HEK293 (cell line): Measurements from ENCODE around the gene MAU2.

ENCODE experiments used
- CTCF ChIA-PET: fragments of 350-600 bp; formaldehyde crosslinking; extraction: SDS; loops from one replicate; lab custom pipeline; 2021; ENCODE audit warnings: antibody characterized with exemption; lab: Yijun Ruan, JAX
- POLR2A ChIA-PET: fragments of 300-600 bp; formaldehyde crosslinking; extraction: SDS; loops from one replicate; lab custom pipeline; 2020; ENCODE audit warnings: antibody characterized with exemption, inconsistent platforms; lab: Yijun Ruan, JAX
- H3K27ac ChIP-seq: fragments of 200-500 bp; sonication (Bioruptor generic); 2 replicates; pipeline ENCODE4 v1.5.1; 2014; ENCODE audit warnings: low read depth, low read length, control low read depth, inconsistent platforms; ENCODE audit errors: extremely low read depth
- H3K36me3 ChIP-seq, 2 experiments: fragments of 200-500 bp in 1 of 2; sonication (Bioruptor generic) in 1 of 2; 1 replicate in 1 of 2; 2 replicates in 1 of 2; pipeline ENCODE4 v1.5.1; 2014 to 2017; ENCODE audit warnings: inconsistent platforms in 2 of 2, low read length in 2 of 2; ENCODE audit not compliant: control insufficient read depth in 2 of 2, insufficient read depth in 1 of 2
- H3K4me1 ChIP-seq: fragments of 200-500 bp; sonication (Bioruptor generic); 2 replicates; pipeline ENCODE4 v1.5.1; 2014; ENCODE audit warnings: mild to moderate bottlenecking, low read length, inconsistent platforms; ENCODE audit not compliant: control insufficient read depth, insufficient read depth
- H3K4me3 ChIP-seq: 2 replicates; pipeline ENCODE4 v1.5.1; 2011; ENCODE audit warnings: low read depth, mild to moderate bottlenecking, control low read depth, low read length, moderate library complexity
- H3K9me3 ChIP-seq: fragments of 200-500 bp; sonication (Bioruptor generic); 2 replicates; pipeline ENCODE4 v1.5.1; 2014; ENCODE audit warnings: low read depth, low read length, inconsistent platforms; ENCODE audit not compliant: control insufficient read depth, insufficient read depth
- BCL6B ChIP-seq: fragments of 450-650 bp; formaldehyde crosslinking; IDR thresholded peaks from 2 replicates; pipeline ENCODE4 v1.5.1; 2017; ENCODE audit warnings: missing biosample characterization, missing genetic modification characterization
- SP3 ChIP-seq: fragments of 450-650 bp; formaldehyde crosslinking; IDR thresholded peaks from 2 replicates; pipeline ENCODE4 v1.5.1; 2016; ENCODE audit warnings: missing biosample characterization, missing genetic modification characterization
- ZNF138 ChIP-seq: fragments of 450-650 bp; formaldehyde crosslinking; IDR thresholded peaks from 2 replicates; pipeline ENCODE4 v1.5.1; 2016; ENCODE audit warnings: missing biosample characterization, missing genetic modification characterization, borderline replicate concordance
- ZNF48 ChIP-seq: fragments of 450-650 bp; formaldehyde crosslinking; IDR thresholded peaks from 2 replicates; pipeline ENCODE4 v1.5.1; 2016; ENCODE audit warnings: missing biosample characterization, missing genetic modification characterization
- TF ChIP-seq, protein P1 (sequence below): fragments of 450-650 bp; formaldehyde crosslinking; IDR thresholded peaks from 2 replicates; pipeline ENCODE4 v1.5.1; 2016; ENCODE audit warnings: missing biosample characterization, missing genetic modification characterization

The MAU2 gene

GRCh38 chr19:19407633-19407930, 87.0 kb downstream of the MAU2 start:
- TF ChIP-seq BCL6B (tag by site-specific recombination), result no peak
- TF ChIP-seq ZNF48, result no peak
- TF ChIP-seq, protein P1, sequence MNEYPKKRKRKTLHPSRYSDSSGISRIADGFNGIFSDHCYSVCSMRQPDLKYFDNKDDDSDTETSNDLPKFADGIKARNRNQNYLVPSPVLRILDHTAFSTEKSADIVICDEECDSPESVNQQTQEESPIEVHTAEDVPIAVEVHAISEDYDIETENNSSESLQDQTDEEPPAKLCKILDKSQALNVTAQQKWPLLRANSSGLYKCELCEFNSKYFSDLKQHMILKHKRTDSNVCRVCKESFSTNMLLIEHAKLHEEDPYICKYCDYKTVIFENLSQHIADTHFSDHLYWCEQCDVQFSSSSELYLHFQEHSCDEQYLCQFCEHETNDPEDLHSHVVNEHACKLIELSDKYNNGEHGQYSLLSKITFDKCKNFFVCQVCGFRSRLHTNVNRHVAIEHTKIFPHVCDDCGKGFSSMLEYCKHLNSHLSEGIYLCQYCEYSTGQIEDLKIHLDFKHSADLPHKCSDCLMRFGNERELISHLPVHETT, result no peak
- TF ChIP-seq SP3 (tag by site-specific recombination), result no peak
- TF ChIP-seq ZNF138, result no peak
- TF ChIP-seq, all 188 proteins: peak for 0

More at GRCh38 chr19:19407633-19407930, 87.0 kb downstream of the MAU2 start:
- H3K4me1 ChIP-seq, result peaks cover 22% of the 10 kb centered on the region
- H3K4me3 ChIP-seq, result no peak overlapping the region
- no peaks in the 10 kb centered on the region for H3K9me3 ChIP-seq
- CTCF ChIA-PET, result interaction anchor here (0.5 to 0.7 kb wide), 4 partner anchors 39 to 83 kb away, joined by 3 to 4 read pairs (median 4); no protein-coding TSS in a partner anchor
- POLR2A ChIA-PET, result interaction anchor here (0.5 to 1.3 kb wide), 2 partner anchors 22 to 105 kb away, joined by 4 to 6 read pairs; no protein-coding TSS in a partner anchor
- H3K36me3 ChIP-seq, result peaks cover 0 to 4% of the 10 kb centered on the region in 2 experiments; a peak in 1 of 3 replicates
- H3K27ac ChIP-seq, result no peak overlapping the region
